Mucosa of descending colon (tissue), 3 donors: ENCODE results near the gene LEFTY1. TPM values are rescaled to one million over a fixed set of nuclear protein-coding genes. Genes with fewer than 3 reads are reported as not detected.

Source experiments
- ATAC-seq: fragments of 200-7000 bp; cut with Tn5 transposase; one replicate; pipeline ENCODE4 v1.9.1; 2020; ENCODE audit warnings: mild to moderate bottlenecking, moderate library complexity
- DNase-seq, 3 donors: peaks; one replicate each; pipeline ENCODE4 v3.0.0-alpha.2; 2020
- H3K36me3 ChIP-seq: fragments of 200-600 bp; one replicate; pipeline ENCODE4 v1.8.0; 2021; ENCODE audit warnings: low read depth, mild to moderate bottlenecking
- H3K4me1 ChIP-seq: fragments of 200-600 bp; one replicate; pipeline ENCODE4 v1.8.0; 2021; ENCODE audit warnings: low read depth, mild to moderate bottlenecking
- H3K4me3 ChIP-seq: fragments of 200-600 bp; one replicate; pipeline ENCODE4 v1.8.0; 2021; ENCODE audit warnings: mild to moderate bottlenecking
- H3K9me3 ChIP-seq: fragments of 200-600 bp; one replicate; pipeline ENCODE4 v1.8.0; 2021; ENCODE audit warnings: mild to moderate bottlenecking
- CTCF ChIP-seq: fragments of 200-600 bp; IDR thresholded peaks from one replicate; pipeline ENCODE4 v1.8.0; 2022; ENCODE audit warnings: antibody characterized with exemption, mild to moderate bottlenecking
- intact Hi-C, 2 donors: fragments of 100-400 bp; cut with DNase I in 1 of 2; cut with micrococcal nuclease in 1 of 2; formaldehyde crosslinking; loops; one replicate each; pipeline versions ENCODE4 v1.11.0 to v1.11.1; 2022; cut with DNase I, micrococcal nuclease
- total RNA-seq, 3 donors: library from RNA; stranded (reverse); fragmentation: NEBNext Ultra II Directional in 2 of 3; extraction: Animal tissue kit (Norgen Biotek cat#: 25700) in 2 of 3; gene quantifications; one replicate each; pipeline versions ENCODE4 v1.2.1 to v1.2.4, GENCODE V29; 2021 to 2023
- donor health status: DM: no; HTN: no; CAD: no; lungs with moderate emphysema.
- donor health status: DM: no; HTN: no; CAD: no.
- donor health status: DM: no; HTN: yes; CAD: no.

Gene LEFTY1
- total RNA-seq, 3 donors from 2014 or later: 27.3 to 199 (median 60.3) TPM

- TF ChIP-seq CTCF: no peak
- intact Hi-C loops: loop anchor here in 1 of 2 donors (10.0 kb wide), 1 partner anchor 443 kb away; no protein-coding TSS in a partner anchor
Observed at GRCh38 chr1:225918280-225918679, 29.3 kb upstream of the LEFTY1 start.

GRCh38 chr1:225917536-225917935 is 28.6 kb upstream of the LEFTY1 start:
- TF ChIP-seq CTCF: no peak
- peaks cover under 1% of the 10 kb centered on the region for H3K4me1 ChIP-seq
- H3K36me3 ChIP-seq: no peaks in the 10 kb centered on the region
- ATAC-seq (no peak), DNase-seq (no peak)
- no peaks in the 10 kb centered on the region for H3K9me3 ChIP-seq
- intact Hi-C loops: loop anchor here in 1 of 2 donors (10.0 kb wide), 1 partner anchor 443 kb away; no protein-coding TSS in a partner anchor
- H3K4me3 ChIP-seq: no peak overlapping the region

More at GRCh38 chr1:225918280-225918679, 29.3 kb upstream of the LEFTY1 start:
- Histone ChIP-seq H3K4me3 (no peak overlapping the region), H3K4me1 (peaks cover 8% of the 10 kb centered on the region), H3K36me3 (no peaks in the 10 kb centered on the region), H3K9me3 (no peaks in the 10 kb centered on the region)
- DNase-seq (no peak), ATAC-seq (no peak)

GRCh38 chr1:225917101-225917500 is 28.2 kb upstream of the LEFTY1 start:
- intact Hi-C loops: loop anchor here in 1 of 2 donors (10.0 kb wide), 1 partner anchor 442 kb away; no protein-coding TSS in a partner anchor
- no peak overlapping the region for H3K4me3 ChIP-seq
- ATAC-seq (no peak), DNase-seq (no peak)
- TF ChIP-seq CTCF: no peak
- no peaks in the 10 kb centered on the region for H3K9me3 ChIP-seq
- no peaks in the 10 kb centered on the region for H3K36me3 ChIP-seq
- H3K4me1 ChIP-seq: no peaks in the 10 kb centered on the region

- intact Hi-C loops: loop anchor here in 1 of 2 donors (10.0 kb wide), 1 partner anchor 441 kb away; no protein-coding TSS in a partner anchor
- no peak for DNase-seq
- no peak for TF ChIP-seq CTCF
- Histone ChIP-seq H3K4me1 (peaks cover 5% of the 10 kb centered on the region), H3K9me3 (no peaks in the 10 kb centered on the region), H3K4me3 (no peak overlapping the region), H3K36me3 (no peaks in the 10 kb centered on the region)
- ATAC-seq: no peak
Observed at GRCh38 chr1:225915538-225915991, 26.6 kb upstream of the LEFTY1 start.

GRCh38 chr1:225914947-225915346 is 26.0 kb upstream of the LEFTY1 start:
- no peaks in the 10 kb centered on the region for H3K36me3 ChIP-seq
- intact Hi-C loops: loop anchor here in 1 of 2 donors (10.0 kb wide), 1 partner anchor 440 kb away; no protein-coding TSS in a partner anchor
- no peak for ATAC-seq

More at GRCh38 chr1:225914947-225915346, 26.0 kb upstream of the LEFTY1 start:
- no peak for TF ChIP-seq CTCF
- Histone ChIP-seq H3K9me3 (no peaks in the 10 kb centered on the region), H3K4me1 (peaks cover 12% of the 10 kb centered on the region), H3K4me3 (no peak overlapping the region)
- no peak for DNase-seq
